ENCODE results near the gene GPR137. TPM values are rescaled to one million over a fixed set of nuclear protein-coding genes. Genes with fewer than 3 reads are reported as not detected.
A peak's percentile ranks its signal among the peaks of the same experiment; 100 is the strongest.

Gene GPR137
- total RNA-seq, 1 experiment from 2014 or later, result 16.1 TPM

GRCh38 chr11:64283092-64283491 lies 2.6 kb upstream of the GPR137 start:
- Histone ChIP-seq H3K36me3 (no peaks in the 10 kb centered on the region), H3K9me3 (replicated peaks) (no peaks in the 10 kb centered on the region), H3K4me1 (no peaks in the 10 kb centered on the region), H3K27me3 (no peaks in the 10 kb centered on the region), H3K27ac (no peak overlapping the region), H3K4me3 (no peak overlapping the region)
- DNase-seq, result no peak

GRCh38 chr11:64284048-64284961 lies 1.3 kb upstream of the GPR137 start, which contains the start of gene BAD:
Gene BAD (minus strand): TSS chr11:64284665. CDS start chr11:64284368, 297 bp downstream.
- H3K9me3 ChIP-seq (replicated peaks), result no peaks in the 10 kb centered on the region
- peak within 1 kb of the TSS; percentile 88 for H3K4me3 ChIP-seq
- H3K4me1 ChIP-seq, result no peaks in the 10 kb centered on the region
- DNase-seq, result peak; percentile 93 to 95
- H3K36me3 ChIP-seq, result no peaks in the 10 kb centered on the region
- peak within 1 kb of the TSS; percentile 32; the same call in 1 of the 2 replicates for H3K27ac ChIP-seq
- H3K27me3 ChIP-seq, result no peaks in the 10 kb centered on the region

DNA sequence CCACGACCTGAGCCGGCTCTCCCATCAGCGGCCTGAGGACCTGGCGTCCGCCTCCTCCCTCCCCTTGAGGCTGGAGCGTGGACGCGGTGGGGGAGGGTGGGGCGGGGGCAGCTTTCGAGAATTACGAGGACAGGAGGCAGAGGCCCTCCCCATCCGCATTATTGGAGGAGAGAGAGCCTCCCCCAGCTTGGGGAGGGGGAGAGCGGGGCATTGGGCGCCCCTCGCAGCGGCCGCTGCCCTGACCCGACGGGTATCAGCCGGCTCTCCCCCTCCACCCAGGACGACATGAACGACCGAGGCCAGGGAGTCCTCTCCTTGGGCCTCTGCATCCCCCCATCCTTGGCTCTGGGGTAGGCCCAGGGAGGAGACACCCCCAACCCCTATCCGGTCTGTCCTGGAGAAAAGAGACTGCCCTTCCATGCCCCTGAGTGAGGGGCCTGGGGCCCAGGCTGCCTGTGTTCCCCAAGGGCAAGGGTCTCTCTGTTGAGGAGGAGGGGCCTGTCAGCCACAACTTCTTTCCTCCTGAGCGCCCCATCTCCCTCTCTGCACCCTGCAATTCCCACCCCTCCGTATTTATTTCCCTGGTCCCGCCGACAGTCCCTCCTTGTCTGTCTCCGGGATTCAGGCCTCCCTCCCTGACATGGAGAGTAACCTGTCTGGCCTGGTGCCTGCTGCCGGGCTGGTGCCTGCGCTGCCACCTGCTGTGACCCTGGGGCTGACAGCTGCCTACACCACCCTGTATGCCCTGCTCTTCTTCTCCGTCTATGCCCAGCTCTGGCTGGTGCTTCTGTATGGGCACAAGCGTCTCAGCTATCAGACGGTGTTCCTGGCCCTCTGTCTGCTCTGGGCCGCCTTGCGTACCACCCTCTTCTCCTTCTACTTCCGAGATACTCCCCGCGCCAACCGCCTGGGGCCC lies 495 bp downstream of the GPR137 start:
- Histone ChIP-seq H3K27ac (no peak overlapping the region; the same call in 1 of the 2 replicates), H3K27me3 (no peaks in the 10 kb centered on the region), H3K36me3 (no peaks in the 10 kb centered on the region), H3K9me3 (replicated peaks) (no peaks in the 10 kb centered on the region), H3K4me3 (peak overlapping the region; percentile 88), H3K4me1 (no peaks in the 10 kb centered on the region)
- DNase-seq, result no peak

DNA sequence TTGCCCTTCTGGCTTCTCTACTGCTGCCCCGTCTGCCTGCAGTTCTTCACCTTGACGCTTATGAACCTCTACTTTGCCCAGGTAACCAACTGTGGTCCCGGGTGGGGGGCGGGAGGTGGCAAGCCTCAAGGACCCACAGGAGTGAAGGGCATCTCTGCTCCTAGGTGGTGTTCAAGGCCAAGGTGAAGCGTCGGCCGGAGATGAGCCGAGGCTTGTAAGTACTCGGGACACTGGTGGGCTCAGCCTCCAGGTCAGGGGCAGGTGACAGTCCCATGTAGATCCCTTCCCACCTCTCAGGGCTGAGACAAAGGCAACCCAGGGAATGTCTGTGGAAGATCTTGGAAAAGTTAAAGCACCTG lies 1.1 kb downstream of the GPR137 start:
- H3K4me3 ChIP-seq, result no peak overlapping the region
- DNase-seq, result no peak
- no peaks in the 10 kb centered on the region for H3K36me3 ChIP-seq
- H3K4me1 ChIP-seq, result no peaks in the 10 kb centered on the region
- no peaks in the 10 kb centered on the region for H3K9me3 ChIP-seq (replicated peaks)
- H3K27me3 ChIP-seq, result no peaks in the 10 kb centered on the region
- H3K27ac ChIP-seq, result no peak overlapping the region

DNA sequence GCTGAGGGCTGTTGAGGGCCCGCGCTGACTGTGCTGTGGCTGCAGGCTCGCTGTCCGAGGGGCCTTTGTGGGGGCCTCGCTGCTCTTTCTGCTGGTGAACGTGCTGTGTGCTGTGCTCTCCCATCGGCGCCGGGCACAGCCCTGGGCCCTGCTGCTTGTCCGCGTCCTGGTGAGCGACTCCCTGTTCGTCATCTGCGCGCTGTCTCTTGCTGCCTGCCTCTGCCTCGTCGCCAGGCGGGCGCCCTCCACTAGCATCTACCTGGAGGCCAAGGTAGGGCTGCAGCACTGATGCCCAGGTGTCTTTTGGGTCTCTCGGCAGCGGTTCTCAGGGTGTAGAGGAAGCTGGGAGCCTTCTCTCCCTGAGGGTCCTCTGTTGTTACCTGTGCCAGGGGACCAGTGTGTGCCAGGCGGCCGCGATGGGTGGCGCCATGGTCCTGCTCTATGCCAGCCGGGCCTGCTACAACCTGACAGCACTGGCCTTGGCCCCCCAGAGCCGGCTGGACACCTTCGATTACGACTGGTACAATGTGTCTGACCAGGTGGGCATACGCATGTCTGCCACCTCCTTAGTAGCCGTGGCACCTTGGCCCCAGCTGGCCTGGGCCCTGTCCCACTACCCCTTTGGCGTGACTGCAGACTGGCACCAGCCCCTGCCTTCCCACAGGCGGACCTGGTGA lies 2.2 kb downstream of the GPR137 start:
- Histone ChIP-seq H3K4me1 (no peaks in the 10 kb centered on the region), H3K27ac (no peak overlapping the region), H3K4me3 (no peak overlapping the region), H3K27me3 (peaks cover 4% of the 10 kb centered on the region; the same call in 1 of the 2 replicates), H3K9me3 (replicated peaks) (no peaks in the 10 kb centered on the region), H3K36me3 (no peaks in the 10 kb centered on the region)
- no peak for DNase-seq

GRCh38 chr11:64288353-64288750 lies 2.7 kb downstream of the GPR137 start:
- DNase-seq, result no peak
- H3K36me3 ChIP-seq, result no peaks in the 10 kb centered on the region
- no peaks in the 10 kb centered on the region for H3K4me1 ChIP-seq
- no peak overlapping the region for H3K27ac ChIP-seq
- H3K4me3 ChIP-seq, result no peak overlapping the region
- peaks cover 4% of the 10 kb centered on the region; the same call in 1 of the 2 replicates for H3K27me3 ChIP-seq
- H3K9me3 ChIP-seq (replicated peaks), result no peaks in the 10 kb centered on the region

GRCh38 chr11:64289002-64289564 lies 3.4 kb downstream of the GPR137 start:
- H3K4me1 ChIP-seq, result no peaks in the 10 kb centered on the region
- H3K36me3 ChIP-seq, result no peaks in the 10 kb centered on the region
- H3K4me3 ChIP-seq, result no peak overlapping the region
- H3K27me3 ChIP-seq, result peaks cover 4% of the 10 kb centered on the region; the same call in 1 of the 2 replicates
- no peaks in the 10 kb centered on the region for H3K9me3 ChIP-seq (replicated peaks)
- DNase-seq, result no peak
- H3K27ac ChIP-seq, result no peak overlapping the region

GRCh38 chr11:64290352-64291261 lies 5.0 kb downstream of the GPR137 start:
- no peak for DNase-seq
- Histone ChIP-seq H3K4me1 (no peaks in the 10 kb centered on the region), H3K36me3 (no peaks in the 10 kb centered on the region), H3K27me3 (peaks cover 4% of the 10 kb centered on the region; the same call in 1 of the 2 replicates), H3K4me3 (no peak overlapping the region), H3K9me3 (replicated peaks) (no peaks in the 10 kb centered on the region), H3K27ac (no peak overlapping the region)

- H3K27me3 ChIP-seq, result peaks cover 4% of the 10 kb centered on the region; the same call in 1 of the 2 replicates
- no peak within 1 kb of the TSS for H3K4me3 ChIP-seq
- no peaks in the 10 kb centered on the region for H3K9me3 ChIP-seq (replicated peaks)
Observed at GRCh38 chr11:64291262-64291751, 5.7 kb downstream of the GPR137 start, which contains the start of gene KCNK4. Gene KCNK4 (plus strand): TSS chr11:64291302. CDS start chr11:64293019, 1,717 bp downstream.

GRCh38 chr11:64291752-64292459 lies 6.3 kb downstream of the GPR137 start:
- Histone ChIP-seq H3K4me1 (no peaks in the 10 kb centered on the region), H3K36me3 (no peaks in the 10 kb centered on the region), H3K9me3 (replicated peaks) (no peaks in the 10 kb centered on the region), H3K4me3 (no peak overlapping the region), H3K27me3 (peaks cover 4% of the 10 kb centered on the region; the same call in 1 of the 2 replicates), H3K27ac (no peak overlapping the region)
- no peak for DNase-seq

More at GRCh38 chr11:64291262-64291751, 5.7 kb downstream of the GPR137 start, which contains the start of gene KCNK4:
- no peak for DNase-seq
- Histone ChIP-seq H3K4me1 (no peaks in the 10 kb centered on the region), H3K27ac (no peak within 1 kb of the TSS), H3K36me3 (no peaks in the 10 kb centered on the region)

GRCh38 chr11:64292460-64293254 lies 7.0 kb downstream of the GPR137 start:
- no peaks in the 10 kb centered on the region for H3K36me3 ChIP-seq
- no peak overlapping the region for H3K4me3 ChIP-seq
- H3K27ac ChIP-seq, result no peak overlapping the region
- no peak for DNase-seq
- no peaks in the 10 kb centered on the region for H3K4me1 ChIP-seq
- peaks cover 6% of the 10 kb centered on the region; the same call in 1 of the 2 replicates for H3K27me3 ChIP-seq
- no peaks in the 10 kb centered on the region for H3K9me3 ChIP-seq (replicated peaks)

GRCh38 chr11:64294774-64295173 lies 9.1 kb downstream of the GPR137 start:
- Histone ChIP-seq H3K4me1 (no peaks in the 10 kb centered on the region), H3K27me3 (peaks cover 9% of the 10 kb centered on the region), H3K36me3 (no peaks in the 10 kb centered on the region), H3K4me3 (no peak overlapping the region), H3K9me3 (replicated peaks) (no peaks in the 10 kb centered on the region), H3K27ac (no peak overlapping the region)
- no peak for DNase-seq
